Stimulated activated CD4-positive, alpha-beta T cell treated with anti-CD3 and anti-CD28 coated beads, Interleukin-15, amount 100 ng/mL, for 48 hours (primary cell): ENCODE results near the gene TP53.

ENCODE experiments used
- DNase-seq, 2 donors: peaks; one replicate each; pipeline ENCODE4 v3.0.0-alpha.2; 2020; ENCODE audit warnings: low read depth in 2 of 2

TP53 gene

GRCh38 chr17:7706631-7707354, 19.5 kb upstream of the TP53 start:
- no peak for DNase-seq

DNA sequence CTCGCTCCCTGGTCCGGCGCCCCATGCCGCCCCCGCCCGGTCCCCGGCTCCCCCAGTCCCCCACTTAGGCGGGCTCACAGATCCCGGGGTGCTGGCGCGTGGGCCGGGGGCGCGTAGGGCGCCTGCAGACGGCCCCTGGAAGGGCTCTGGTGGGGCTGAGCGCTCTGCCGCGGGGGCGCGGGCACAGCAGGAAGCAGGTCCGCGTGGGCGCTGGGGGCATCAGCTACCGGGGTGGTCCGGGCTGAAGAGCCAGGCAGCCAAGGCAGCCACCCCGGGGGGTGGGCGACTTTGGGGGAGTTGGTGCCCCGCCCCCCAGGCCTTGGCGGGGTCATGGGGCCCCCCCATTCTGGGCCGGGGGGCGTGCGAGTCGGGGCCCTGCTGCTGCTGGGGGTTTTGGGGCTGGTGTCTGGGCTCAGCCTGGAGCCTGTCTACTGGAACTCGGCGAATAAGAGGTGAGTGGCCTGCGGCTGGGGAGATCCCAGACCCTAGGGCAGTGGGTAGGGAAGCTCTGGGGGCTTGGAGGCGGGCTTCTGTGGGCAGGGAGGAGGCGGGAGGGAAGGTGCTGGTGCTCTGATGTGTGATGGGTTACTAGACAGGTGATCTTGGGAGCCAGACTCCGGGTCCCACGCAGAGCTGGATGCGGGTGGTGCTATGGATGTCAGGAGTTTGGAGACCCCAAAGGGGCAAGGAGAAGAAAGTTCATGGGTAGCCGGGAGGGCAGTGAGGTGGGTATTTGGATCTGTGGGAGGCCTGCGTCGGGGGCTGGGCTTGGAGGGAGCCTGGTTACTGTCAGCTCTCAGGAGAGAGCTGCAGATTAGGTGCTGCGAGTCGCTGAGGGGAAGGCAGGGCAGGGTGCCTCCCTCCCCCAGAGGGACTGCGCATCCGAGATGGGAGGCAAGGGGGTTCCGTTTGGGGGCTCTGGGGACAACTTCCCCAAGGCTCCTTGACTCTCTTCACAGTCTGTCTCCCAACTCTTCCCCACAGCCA, 18.3 kb upstream of the TP53 start:
- DNase-seq: no peak

- no peak for DNase-seq
These were observed 17.4 kb upstream of the TP53 start, which contains the start of gene EFNB3 for GRCh38 chr17:7704601-7705268. TSS of gene EFNB3 (plus strand) at chr17:7705202. CDS start at chr17:7705599, 397 bp downstream.

GRCh38 chr17:7703584-7704479, 16.5 kb upstream of the TP53 start:
- no peak for DNase-seq

DNA sequence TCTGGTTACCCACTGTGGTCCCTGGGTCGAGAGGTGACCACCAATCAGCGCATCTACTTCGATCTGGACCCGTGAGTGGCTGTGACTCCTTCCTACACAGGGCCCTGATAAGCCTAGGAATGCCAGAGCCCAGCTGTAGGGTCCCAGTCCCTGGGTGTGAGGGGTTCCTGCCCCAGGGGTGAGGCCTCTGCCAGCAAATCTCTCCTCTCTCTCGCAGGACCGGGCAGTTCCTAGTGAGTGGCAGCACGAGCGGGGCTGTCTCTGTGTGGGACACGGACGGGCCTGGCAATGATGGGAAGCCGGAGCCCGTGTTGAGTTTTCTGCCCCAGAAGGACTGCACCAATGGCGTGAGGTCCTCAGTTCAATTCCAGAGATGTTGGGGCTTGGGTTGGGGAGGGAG, 15.5 kb upstream of the TP53 start:
- no peak for DNase-seq

DNA sequence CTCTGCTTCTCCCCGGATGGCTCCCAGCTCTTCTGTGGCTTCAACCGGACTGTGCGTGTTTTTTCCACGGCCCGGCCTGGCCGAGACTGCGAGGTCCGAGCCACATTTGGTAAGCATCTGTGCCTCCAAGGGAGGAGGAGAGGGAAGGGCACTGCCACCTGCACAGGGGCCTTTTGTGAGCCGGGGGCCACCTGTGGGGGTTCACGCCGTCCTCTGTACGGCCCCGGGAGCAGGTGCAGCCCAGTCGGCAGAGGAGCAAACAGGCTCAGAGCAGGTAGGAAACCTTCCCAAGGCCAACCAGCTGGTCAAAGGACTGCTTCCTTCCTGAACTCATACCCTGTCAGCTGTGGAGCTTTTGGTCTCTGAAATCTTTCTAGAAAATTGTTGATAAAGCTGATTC, 14.4 kb upstream of the TP53 start:
- no peak for DNase-seq

GRCh38 chr17:7700510-7700909, 13.2 kb upstream of the TP53 start:
- DNase-seq: no peak

- no peak for DNase-seq
These were observed 10.7 kb upstream of the TP53 start for GRCh38 chr17:7697828-7698588.

DNA sequence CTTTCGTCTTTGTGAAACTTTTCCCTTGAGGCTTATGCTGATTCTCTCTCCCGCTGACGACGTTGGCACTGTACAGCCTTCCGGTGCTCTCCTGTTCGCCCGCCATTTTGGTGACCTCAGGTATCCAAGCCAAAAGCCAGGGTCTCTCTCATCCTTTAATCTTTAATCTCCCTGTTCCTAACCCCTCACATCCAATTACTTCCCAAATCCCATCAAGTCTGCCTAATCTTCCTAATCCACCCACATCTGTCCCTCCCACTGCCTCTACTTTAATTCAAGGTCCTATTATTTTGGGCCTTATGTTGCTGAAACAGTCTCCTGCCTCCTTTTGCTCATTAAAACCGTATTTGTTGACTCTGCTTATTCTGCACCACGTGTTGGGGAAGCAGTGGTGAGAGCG, 8.3 kb upstream of the TP53 start:
- no peak for DNase-seq

GRCh38 chr17:7688808-7689316, 1.6 kb upstream of the TP53 start:
- DNase-seq: no peak

- DNase-seq: peak; percentile 92
These were observed 868 bp upstream of the TP53 start, which contains the start of gene WRAP53 for GRCh38 chr17:7687908-7688807. TSS of gene WRAP53 (plus strand) at chr17:7688477. CDS start at chr17:7688649, 172 bp downstream.

GRCh38 chr17:7686222-7687071, 843 bp downstream of the TP53 start:
- peak; percentile 73 to 74 for DNase-seq

GRCh38 chr17:7685533-7686221, 1.6 kb downstream of the TP53 start:
- peak; percentile 83 to 84 for DNase-seq

DNA sequence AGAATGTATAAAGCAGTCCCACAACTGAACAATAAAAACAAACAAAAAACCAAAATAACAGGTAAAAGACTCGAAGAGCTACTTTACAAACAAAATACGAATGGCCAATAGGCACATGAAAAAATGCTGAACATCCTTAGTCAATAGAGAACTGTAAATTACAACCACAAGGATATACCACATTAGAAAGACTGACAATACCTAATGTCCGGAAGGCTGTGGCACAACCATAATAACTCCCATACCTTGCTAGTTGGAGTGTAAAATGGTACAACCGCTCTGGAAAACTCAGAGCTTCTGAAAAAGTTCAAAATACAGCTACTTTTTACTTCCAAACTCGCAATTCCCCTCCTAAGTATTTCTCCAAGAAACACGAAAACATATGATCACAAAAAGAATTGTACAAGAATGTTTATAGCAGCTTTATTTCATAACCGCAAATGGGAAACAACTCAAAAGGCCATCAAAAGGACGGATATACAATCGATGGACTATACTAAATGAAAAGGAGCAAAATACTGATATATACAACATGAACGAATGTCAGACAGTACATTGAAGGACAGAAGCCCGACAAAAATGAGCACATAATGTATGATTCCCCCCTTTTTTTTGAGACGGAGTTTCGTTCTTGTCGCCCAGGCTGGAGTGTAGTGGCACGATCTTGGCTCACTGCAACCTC, 2.3 kb downstream of the TP53 start:
- DNase-seq: no peak

GRCh38 chr17:7677388-7678067, 9.8 kb downstream of the TP53 start:
- DNase-seq: no peak

DNA sequence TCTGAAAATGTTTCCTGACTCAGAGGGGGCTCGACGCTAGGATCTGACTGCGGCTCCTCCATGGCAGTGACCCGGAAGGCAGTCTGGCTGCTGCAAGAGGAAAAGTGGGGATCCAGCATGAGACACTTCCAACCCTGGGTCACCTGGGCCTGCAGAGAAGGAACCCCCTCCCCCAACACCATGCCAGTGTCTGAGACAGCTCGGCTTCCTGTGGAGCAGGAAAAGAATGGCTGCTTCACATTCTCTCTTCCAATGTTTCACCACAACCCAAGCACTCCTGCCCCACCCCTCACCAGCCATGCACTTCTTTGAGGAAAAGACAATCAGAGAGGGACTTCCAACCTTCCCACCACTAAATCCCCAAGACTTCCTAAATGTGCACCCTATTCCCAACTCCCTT, 10.8 kb downstream of the TP53 start:
- DNase-seq: no peak
